ENCODE measurements around the gene VMAC.

The VMAC gene

DNA sequence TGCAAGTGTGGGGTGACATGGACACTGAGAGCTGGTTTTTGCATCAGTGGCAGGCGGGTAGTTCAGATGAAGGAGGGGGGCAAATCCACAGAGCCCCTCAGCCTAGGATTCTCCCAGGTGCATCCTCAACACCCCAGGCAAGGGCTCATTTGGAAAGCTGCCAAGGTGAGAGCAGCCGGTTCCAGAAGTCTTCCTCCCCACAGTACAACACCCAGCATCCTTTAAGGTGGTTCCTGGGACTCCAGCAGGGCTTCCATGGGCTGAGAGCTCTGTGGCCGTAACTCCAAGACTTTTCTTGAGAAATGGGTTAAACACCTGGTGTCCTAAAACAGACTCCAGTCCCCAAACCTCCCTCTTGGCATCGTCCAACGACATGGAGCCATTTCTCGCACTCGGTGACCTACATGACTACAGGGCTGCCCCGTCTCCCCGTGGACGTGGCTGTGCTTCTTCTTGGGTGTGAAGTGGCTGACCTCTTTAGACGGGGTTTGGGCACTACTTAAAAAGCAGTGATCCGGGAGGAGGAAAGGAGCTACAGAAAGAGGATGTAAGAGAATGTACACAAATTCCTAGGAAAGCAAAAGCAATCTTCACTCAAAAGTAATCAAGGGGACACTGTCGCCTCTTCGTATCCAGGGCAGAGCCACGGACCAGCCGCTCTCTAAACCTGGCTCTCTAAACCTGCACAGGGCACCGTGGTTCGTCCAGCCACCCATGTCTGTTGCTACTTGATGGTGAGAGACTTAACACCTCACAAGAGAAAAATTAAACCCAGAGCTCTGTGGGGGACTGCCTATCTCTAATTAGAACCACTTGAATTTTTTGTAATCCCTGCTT is 47.7 kb downstream of the VMAC start:
- Histone ChIP-seq H3K4me3 (replicated peaks; ENCODE audit: low read depth, low read length) (no peak overlapping the region), H3K36me3 (ENCODE audit: control insufficient read depth, insufficient read depth, low read length) (peaks cover 2% of the 10 kb centered on the region), H3K27me3 (replicated peaks; ENCODE audit: control insufficient read depth, insufficient read depth, low read length) (no peaks in the 10 kb centered on the region)
- DNase-seq (ENCODE audit: extremely low read depth, insufficient read length): no peak
- TF ChIP-seq, protein P1, sequence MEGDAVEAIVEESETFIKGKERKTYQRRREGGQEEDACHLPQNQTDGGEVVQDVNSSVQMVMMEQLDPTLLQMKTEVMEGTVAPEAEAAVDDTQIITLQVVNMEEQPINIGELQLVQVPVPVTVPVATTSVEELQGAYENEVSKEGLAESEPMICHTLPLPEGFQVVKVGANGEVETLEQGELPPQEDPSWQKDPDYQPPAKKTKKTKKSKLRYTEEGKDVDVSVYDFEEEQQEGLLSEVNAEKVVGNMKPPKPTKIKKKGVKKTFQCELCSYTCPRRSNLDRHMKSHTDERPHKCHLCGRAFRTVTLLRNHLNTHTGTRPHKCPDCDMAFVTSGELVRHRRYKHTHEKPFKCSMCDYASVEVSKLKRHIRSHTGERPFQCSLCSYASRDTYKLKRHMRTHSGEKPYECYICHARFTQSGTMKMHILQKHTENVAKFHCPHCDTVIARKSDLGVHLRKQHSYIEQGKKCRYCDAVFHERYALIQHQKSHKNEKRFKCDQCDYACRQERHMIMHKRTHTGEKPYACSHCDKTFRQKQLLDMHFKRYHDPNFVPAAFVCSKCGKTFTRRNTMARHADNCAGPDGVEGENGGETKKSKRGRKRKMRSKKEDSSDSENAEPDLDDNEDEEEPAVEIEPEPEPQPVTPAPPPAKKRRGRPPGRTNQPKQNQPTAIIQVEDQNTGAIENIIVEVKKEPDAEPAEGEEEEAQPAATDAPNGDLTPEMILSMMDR (IDR thresholded peaks at IDR 0.05; ENCODE audit: insufficient read depth, low read length, poor library complexity, severe bottlenecking): no peak

DNA sequence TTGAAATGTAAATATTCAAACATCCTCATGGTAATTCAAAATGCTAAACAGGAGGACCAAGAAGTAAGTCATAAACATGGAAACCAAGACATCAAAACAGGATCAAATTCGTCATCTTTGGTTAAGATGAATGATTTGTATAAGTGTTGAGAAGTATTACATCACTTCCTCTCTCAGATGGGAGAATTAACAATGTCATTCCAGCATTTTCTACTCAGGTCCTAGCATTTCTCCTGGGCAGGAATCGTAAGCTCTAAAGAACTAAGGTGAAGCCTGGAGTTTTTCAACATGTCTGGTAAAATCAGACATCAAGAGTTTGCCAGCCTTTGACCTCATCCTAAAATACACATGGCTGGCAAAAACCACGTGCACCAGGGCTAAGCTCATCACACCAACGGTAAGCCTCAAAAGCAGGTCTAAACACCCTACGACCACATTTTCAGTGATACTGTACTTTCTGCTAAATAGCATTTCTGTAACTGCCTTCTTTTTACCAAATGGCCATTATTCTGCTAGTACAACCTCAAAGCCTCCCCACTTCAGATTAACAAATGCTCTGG is 48.4 kb downstream of the VMAC start:
- H3K4me3 ChIP-seq (replicated peaks; ENCODE audit: low read depth, low read length): no peak overlapping the region
- no peak for DNase-seq (ENCODE audit: extremely low read depth, insufficient read length)
- peaks cover 2% of the 10 kb centered on the region; the same call in 1 of the 2 replicates for H3K36me3 ChIP-seq (ENCODE audit: control insufficient read depth, insufficient read depth, low read length)
- TF ChIP-seq, protein P1 (IDR thresholded peaks at IDR 0.05; ENCODE audit: insufficient read depth, low read length, poor library complexity, severe bottlenecking): no peak
- H3K27me3 ChIP-seq (replicated peaks; ENCODE audit: control insufficient read depth, insufficient read depth, low read length): no peaks in the 10 kb centered on the region

DNA sequence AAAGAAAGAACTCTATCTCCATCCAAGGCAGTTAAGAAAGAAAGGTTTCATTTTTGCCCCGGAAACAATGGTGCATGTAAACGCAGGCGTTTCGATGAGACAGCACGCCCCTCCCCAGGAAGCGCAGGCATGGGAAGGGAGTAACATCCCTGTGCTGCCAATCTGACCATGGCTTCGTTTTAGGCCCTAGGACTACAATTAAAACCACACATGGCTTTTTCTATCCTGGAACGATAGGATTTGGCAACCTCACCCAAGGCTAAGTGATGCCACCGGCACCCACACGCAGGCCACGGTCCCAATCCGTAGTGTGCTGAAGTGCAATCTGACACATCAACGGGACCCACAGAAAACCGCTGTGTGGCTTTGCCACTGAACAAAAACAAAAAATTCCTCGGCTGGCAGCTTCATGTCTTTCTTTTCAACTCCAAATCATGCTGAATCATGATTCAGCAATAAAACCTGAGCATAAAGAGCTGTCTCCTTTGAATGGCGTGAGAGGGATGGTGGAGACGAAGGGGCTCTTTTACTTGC is 49.1 kb downstream of the VMAC start:
- Histone ChIP-seq H3K4me3 (replicated peaks; ENCODE audit: low read depth, low read length) (no peak overlapping the region), H3K27me3 (replicated peaks; ENCODE audit: control insufficient read depth, insufficient read depth, low read length) (no peaks in the 10 kb centered on the region), H3K36me3 (ENCODE audit: control insufficient read depth, insufficient read depth, low read length) (peaks cover 2% of the 10 kb centered on the region; the same call in 1 of the 2 replicates)
- DNase-seq (ENCODE audit: extremely low read depth, insufficient read length): no peak
- TF ChIP-seq, protein P1 (IDR thresholded peaks at IDR 0.05; ENCODE audit: insufficient read depth, low read length, poor library complexity, severe bottlenecking): no peak

DNA sequence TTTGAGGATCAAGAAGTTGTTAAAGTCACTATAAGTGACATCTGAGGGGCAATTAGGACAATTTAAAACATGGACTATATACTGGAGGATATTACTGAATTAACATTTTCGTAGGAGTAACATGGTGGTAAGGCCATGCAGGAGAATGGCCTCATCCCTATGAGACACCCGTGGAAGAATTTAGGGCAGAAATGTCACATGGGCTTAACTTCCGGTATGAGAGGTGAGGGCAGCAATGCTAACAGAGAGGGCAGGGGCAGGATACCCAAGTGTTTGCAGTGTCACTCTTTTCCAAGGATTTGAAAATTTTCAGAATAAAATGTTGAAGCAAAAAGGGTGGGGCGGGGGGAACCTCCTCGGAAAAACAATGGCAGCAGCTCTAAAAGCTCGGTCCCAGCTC is 49.6 kb downstream of the VMAC start:
- no peak for DNase-seq (ENCODE audit: extremely low read depth, insufficient read length)
- TF ChIP-seq, protein P1 (IDR thresholded peaks at IDR 0.05; ENCODE audit: insufficient read depth, low read length, poor library complexity, severe bottlenecking): no peak
- H3K36me3 ChIP-seq (ENCODE audit: control insufficient read depth, insufficient read depth, low read length): peaks cover 2% of the 10 kb centered on the region; the same call in 1 of the 2 replicates
- H3K27me3 ChIP-seq (replicated peaks; ENCODE audit: control insufficient read depth, insufficient read depth, low read length): no peaks in the 10 kb centered on the region
- H3K4me3 ChIP-seq (replicated peaks; ENCODE audit: low read depth, low read length): no peak overlapping the region

DNA sequence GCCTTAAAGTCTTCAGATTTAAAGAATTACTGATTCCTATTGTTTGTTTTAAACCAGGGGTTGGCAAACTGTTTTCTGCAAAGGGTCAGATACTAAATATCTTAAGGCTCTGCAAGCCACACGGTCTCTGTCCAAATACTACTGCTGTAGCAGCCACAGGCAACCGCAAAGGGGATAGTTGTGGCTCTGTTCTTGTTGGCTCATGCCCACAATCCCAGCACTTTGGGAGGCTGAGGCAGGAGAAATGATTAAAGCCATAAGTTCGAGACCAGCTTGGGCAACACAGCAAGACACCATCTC is 50.9 kb downstream of the VMAC start:
- H3K4me3 ChIP-seq (replicated peaks; ENCODE audit: low read depth, low read length): no peak overlapping the region
- peaks cover 2% of the 10 kb centered on the region for H3K36me3 ChIP-seq (ENCODE audit: control insufficient read depth, insufficient read depth, low read length)
- TF ChIP-seq, protein P1 (IDR thresholded peaks at IDR 0.05; ENCODE audit: insufficient read depth, low read length, poor library complexity, severe bottlenecking): no peak
- no peaks in the 10 kb centered on the region for H3K27me3 ChIP-seq (replicated peaks; ENCODE audit: control insufficient read depth, insufficient read depth, low read length)
- no peak for DNase-seq (ENCODE audit: extremely low read depth, insufficient read length)
